Measurements from ENCODE around the gene PPIE.

The PPIE gene

GRCh38 chr1:39721664-39722063 lies 17.0 kb upstream of the PPIE start:
- no peak for DNase-seq

GRCh38 chr1:39722495-39722894 lies 16.2 kb upstream of the PPIE start:
- DNase-seq, result no peak

- DNase-seq, result no peak
Observed at GRCh38 chr1:39726600-39726999, 12.1 kb upstream of the PPIE start.

- no peak for DNase-seq
Observed at GRCh38 chr1:39727221-39727931, 11.3 kb upstream of the PPIE start.

- DNase-seq, result no peak
Observed at GRCh38 chr1:39727932-39728317, 10.8 kb upstream of the PPIE start.

GRCh38 chr1:39729030-39729429 lies 9.7 kb upstream of the PPIE start:
- DNase-seq, result no peak

GRCh38 chr1:39729842-39730241 lies 8.8 kb upstream of the PPIE start:
- no peak for DNase-seq

GRCh38 chr1:39732730-39733129 lies 6.0 kb upstream of the PPIE start:
- no peak for DNase-seq

- DNase-seq, result no peak
Observed at GRCh38 chr1:39733161-39733560, 5.5 kb upstream of the PPIE start.

- no peak for DNase-seq
Observed at GRCh38 chr1:39735731-39736130, 3.0 kb upstream of the PPIE start.

GRCh38 chr1:39737546-39738169 lies 1.0 kb upstream of the PPIE start:
- DNase-seq, result no peak

GRCh38 chr1:39745016-39745670 lies 6.5 kb downstream of the PPIE start:
- DNase-seq, result no peak

- no peak for DNase-seq
Observed at GRCh38 chr1:39751595-39751994, 12.9 kb downstream of the PPIE start.

GRCh38 chr1:39752703-39753102 lies 14.0 kb downstream of the PPIE start:
- no peak for DNase-seq

GRCh38 chr1:39753132-39754025 lies 14.7 kb downstream of the PPIE start:
- DNase-seq, result no peak

GRCh38 chr1:39754026-39754570 lies 15.4 kb downstream of the PPIE start:
- DNase-seq, result peak; percentile 100

- DNase-seq, result peak; percentile 100
Observed at GRCh38 chr1:39754906-39755504, 16.3 kb downstream of the PPIE start.

GRCh38 chr1:39755965-39756659 lies 17.4 kb downstream of the PPIE start:
- peak; percentile 99 for DNase-seq

GRCh38 chr1:39757501-39757900 lies 18.8 kb downstream of the PPIE start:
- no peak for DNase-seq

GRCh38 chr1:39758556-39759435 lies 20.1 kb downstream of the PPIE start:
- no peak for DNase-seq

GRCh38 chr1:39759436-39759726 lies 20.7 kb downstream of the PPIE start:
- DNase-seq, result no peak
